Measurements from ENCODE around the gene TIMM10.
A peak's percentile ranks its signal among the peaks of the same experiment; 100 is the strongest.

TIMM10 gene

GRCh38 chr11:57499413-57499982 lies 31.1 kb downstream of the TIMM10 start:
- no peak overlapping the region for H3K4me3 ChIP-seq (ENCODE audit: low read depth, low read length)
- no peak for DNase-seq (ENCODE audit: low read depth)
- TF ChIP-seq CTCF (IDR thresholded peaks at IDR 0.05; ENCODE audit: low read depth, low read length, missing control alignments) = no peak

GRCh38 chr11:57498540-57498939 lies 32.0 kb downstream of the TIMM10 start:
- no peak overlapping the region for H3K4me3 ChIP-seq (ENCODE audit: low read depth, low read length)
- no peak for DNase-seq (ENCODE audit: low read depth)
- TF ChIP-seq CTCF (IDR thresholded peaks at IDR 0.05; ENCODE audit: low read depth, low read length, missing control alignments) = no peak

- DNase-seq (ENCODE audit: low read depth) = no peak
- TF ChIP-seq CTCF (IDR thresholded peaks at IDR 0.05; ENCODE audit: low read depth, low read length, missing control alignments) = no peak
These were observed 33.0 kb downstream of the TIMM10 start for GRCh38 chr11:57497303-57498247.

GRCh38 chr11:57496109-57496820 lies 34.3 kb downstream of the TIMM10 start:
- H3K4me3 ChIP-seq (ENCODE audit: low read depth, low read length) = no peak overlapping the region
- no peak for DNase-seq (ENCODE audit: low read depth)
- TF ChIP-seq CTCF (IDR thresholded peaks at IDR 0.05; ENCODE audit: low read depth, low read length, missing control alignments) = no peak

More at GRCh38 chr11:57497303-57498247, 33.0 kb downstream of the TIMM10 start:
- no peak overlapping the region for H3K4me3 ChIP-seq (ENCODE audit: low read depth, low read length)

GRCh38 chr11:57493507-57494503 lies 36.7 kb downstream of the TIMM10 start:
- peak; percentile 96 for TF ChIP-seq CTCF (IDR thresholded peaks at IDR 0.05; ENCODE audit: low read depth, low read length, missing control alignments)
- no peak overlapping the region for H3K4me3 ChIP-seq (ENCODE audit: low read depth, low read length)
- no peak for DNase-seq (ENCODE audit: low read depth)
